Transverse colon (tissue), 4 donors: ENCODE data around the gene TAF3.

Experiments
- POLR2AphosphoS5 ChIP-seq, 3 donors: sonication (generic); formaldehyde crosslinking; IDR thresholded peaks; one replicate each; pipeline ENCODE4 v1.6.1; 2016; ENCODE audit warnings: antibody characterized with exemption in 3 of 3
- TF ChIP-seq, protein P1 (sequence below), 5 experiments: fragments of 200-600 bp in 3 of 5; fragments of 450-650 bp in 2 of 5; sonication (generic) in 3 of 5; IDR thresholded peaks; 1 replicate in 2 of 5; 2 replicates in 3 of 5; pipeline ENCODE4 v1.5.1; 2016 to 2017; ENCODE audit warnings: antibody characterized with exemption in 5 of 5, inconsistent platforms in 3 of 5, mild to moderate bottlenecking in 2 of 5, moderate library complexity in 1 of 5

DNA sequence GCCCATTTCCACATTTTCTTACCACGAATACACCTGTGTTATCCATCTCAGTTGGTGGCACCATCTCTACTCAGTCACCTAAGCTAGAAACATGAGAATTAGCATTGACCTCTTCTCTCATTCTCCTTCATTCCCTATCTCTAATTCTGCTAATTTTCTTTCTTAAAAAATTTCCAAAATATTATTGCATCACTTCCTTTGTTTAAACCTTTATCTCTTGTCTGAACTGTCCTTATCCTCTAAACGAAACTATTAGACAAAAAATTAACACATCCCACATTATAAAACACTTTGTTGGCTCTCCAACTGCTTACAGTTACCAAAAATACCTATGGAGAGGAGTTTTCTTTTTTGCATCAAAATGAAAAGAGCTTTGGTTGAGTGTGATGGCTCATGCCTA is 18.3 kb downstream of the TAF3 start:
- TF ChIP-seq, protein P1, sequence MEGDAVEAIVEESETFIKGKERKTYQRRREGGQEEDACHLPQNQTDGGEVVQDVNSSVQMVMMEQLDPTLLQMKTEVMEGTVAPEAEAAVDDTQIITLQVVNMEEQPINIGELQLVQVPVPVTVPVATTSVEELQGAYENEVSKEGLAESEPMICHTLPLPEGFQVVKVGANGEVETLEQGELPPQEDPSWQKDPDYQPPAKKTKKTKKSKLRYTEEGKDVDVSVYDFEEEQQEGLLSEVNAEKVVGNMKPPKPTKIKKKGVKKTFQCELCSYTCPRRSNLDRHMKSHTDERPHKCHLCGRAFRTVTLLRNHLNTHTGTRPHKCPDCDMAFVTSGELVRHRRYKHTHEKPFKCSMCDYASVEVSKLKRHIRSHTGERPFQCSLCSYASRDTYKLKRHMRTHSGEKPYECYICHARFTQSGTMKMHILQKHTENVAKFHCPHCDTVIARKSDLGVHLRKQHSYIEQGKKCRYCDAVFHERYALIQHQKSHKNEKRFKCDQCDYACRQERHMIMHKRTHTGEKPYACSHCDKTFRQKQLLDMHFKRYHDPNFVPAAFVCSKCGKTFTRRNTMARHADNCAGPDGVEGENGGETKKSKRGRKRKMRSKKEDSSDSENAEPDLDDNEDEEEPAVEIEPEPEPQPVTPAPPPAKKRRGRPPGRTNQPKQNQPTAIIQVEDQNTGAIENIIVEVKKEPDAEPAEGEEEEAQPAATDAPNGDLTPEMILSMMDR (IDR thresholded peaks at IDR 0.05): no peak
- no peak for TF ChIP-seq POLR2AphosphoS5 (IDR thresholded peaks at IDR 0.05)
